Neural progenitor cell (in vitro differentiated cells): ENCODE results near the gene CPB1. TPM values are rescaled to one million over a fixed set of nuclear protein-coding genes. Genes with fewer than 3 reads are reported as not detected.

ENCODE experiments used
- DNase-seq: peaks from one replicate; pipeline ENCODE4 v3.0.0-alpha.2; 2016; ENCODE audit warnings: low spot score
- H2AFZ ChIP-seq: fragments of 200-600 bp; sonication (generic); replicated peaks from 2 replicates; pipeline ENCODE4 v1.6.1; 2016; ENCODE audit warnings: antibody characterized with exemption
- H3F3A ChIP-seq: fragments of 200-600 bp; sonication (generic); 2 replicates; pipeline ENCODE4 v1.6.1; 2016; ENCODE audit warnings: antibody characterized with exemption, low read depth
- H3K27ac ChIP-seq: fragments of 200-600 bp; sonication (generic); 2 replicates; pipeline ENCODE4 v1.5.1; 2016; ENCODE audit warnings: mild to moderate bottlenecking
- H3K27me3 ChIP-seq: fragments of 200-600 bp; sonication (generic); 2 replicates; pipeline ENCODE4 v1.6.1; 2016; ENCODE audit warnings: mild to moderate bottlenecking, moderate library complexity
- H3K36me3 ChIP-seq: fragments of 200-600 bp; sonication (generic); 2 replicates; pipeline ENCODE4 v1.5.1; 2016
- H3K4me1 ChIP-seq: fragments of 200-600 bp; sonication (generic); 2 replicates; pipeline ENCODE4 v1.6.1; 2016; ENCODE audit warnings: mixed run types
- H3K4me2 ChIP-seq: fragments of 200-600 bp; sonication (generic); 2 replicates; pipeline ENCODE4 v1.6.1; 2016
- H3K4me3 ChIP-seq: fragments of 200-600 bp; sonication (generic); 2 replicates; pipeline ENCODE4 v1.5.1; 2016
- H3K79me2 ChIP-seq: fragments of 200-600 bp; sonication (generic); 2 replicates; pipeline ENCODE4 v1.6.1; 2016; ENCODE audit warnings: low read depth
- H3K9ac ChIP-seq: fragments of 200-600 bp; sonication (generic); 2 replicates; pipeline ENCODE4 v1.6.1; 2016
- H3K9me3 ChIP-seq: fragments of 200-600 bp; sonication (generic); 2 replicates; pipeline ENCODE4 v1.5.1; 2016; ENCODE audit warnings: low read depth
- H4K20me1 ChIP-seq: fragments of 200-600 bp; sonication (generic); 2 replicates; pipeline ENCODE4 v1.6.1; 2016; ENCODE audit warnings: low read depth
- H3K27ac Mint-ChIP-seq: 3 replicates; pipeline ENCODE4 v1.8.0; 2021; ENCODE audit warnings: mixed read lengths
- H3K27me3 Mint-ChIP-seq: 2 replicates; pipeline ENCODE4 v1.8.0; 2022; ENCODE audit warnings: low read depth, mild to moderate bottlenecking, inconsistent platforms, moderate library complexity, mixed read lengths; ENCODE audit not compliant: insufficient read depth
- H3K36me3 Mint-ChIP-seq: 3 replicates; pipeline ENCODE4 v1.8.0; 2021; ENCODE audit warnings: mixed read lengths
- H3K4me1 Mint-ChIP-seq: 3 replicates; pipeline ENCODE4 v1.8.0; 2021; ENCODE audit warnings: mixed read lengths
- H3K4me3 Mint-ChIP-seq: 3 replicates; pipeline ENCODE4 v1.8.0; 2021; ENCODE audit warnings: mild to moderate bottlenecking, moderate library complexity, mixed read lengths
- H3K9me3 Mint-ChIP-seq: 3 replicates; pipeline ENCODE4 v1.8.0; 2020; ENCODE audit warnings: mixed read lengths
- CTCF ChIP-seq: fragments of 200-600 bp; sonication (generic); IDR thresholded peaks from 2 replicates; pipeline ENCODE4 v1.5.1; 2017; ENCODE audit warnings: antibody characterized with exemption, mild to moderate bottlenecking
- EZH2 ChIP-seq: fragments of 200-600 bp; sonication (generic); IDR thresholded peaks from 2 replicates; pipeline ENCODE4 v1.6.1; 2017; ENCODE audit warnings: antibody characterized with exemption, mild to moderate bottlenecking, moderate library complexity
- EZH2phosphoT487 ChIP-seq: fragments of 200-600 bp; sonication (generic); IDR thresholded peaks from 2 replicates; pipeline ENCODE4 v1.6.1; 2017; ENCODE audit warnings: antibody characterized with exemption
- total RNA-seq: library from RNA; depleted of rRNA; stranded (reverse); fragments of >200 nt; gene quantifications from 2 replicates; pipeline ENCODE4 v1.2.3, GENCODE V29; 2015; ENCODE audit warnings: low replicate concordance

Gene CPB1
- total RNA-seq, 1 donor from 2014 or later: not detected

DNA sequence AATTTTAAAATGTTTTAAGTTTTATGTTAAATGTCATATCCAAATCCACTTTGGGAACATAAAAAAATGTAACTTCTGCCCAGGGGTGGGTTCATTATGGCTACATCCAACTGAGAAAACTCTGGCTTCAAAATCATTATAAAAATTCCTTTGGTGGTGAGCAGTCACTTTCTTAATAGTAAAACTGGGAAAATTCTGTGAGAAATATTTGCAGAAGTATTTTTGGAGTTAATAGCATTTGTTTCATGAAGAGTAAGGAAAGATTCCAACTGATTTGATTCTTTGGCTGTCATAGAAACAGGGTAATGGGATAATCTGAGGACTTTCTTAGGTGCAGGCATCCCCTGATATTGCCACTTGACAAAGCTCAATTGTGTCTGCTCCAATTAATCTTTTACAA lies 76.3 kb downstream of the CPB1 start:
- Mint-ChIP-seq H3K27me3 (no peaks in the 10 kb centered on the region), H3K27ac (no peak overlapping the region), H3K4me3 (no peak overlapping the region), H3K36me3 (no peaks in the 10 kb centered on the region), H3K9me3 (no peaks in the 10 kb centered on the region), H3K4me1 (peaks cover 5% of the 10 kb centered on the region)
- Histone ChIP-seq H3K9me3 (no peaks in the 10 kb centered on the region), H3K4me2 (no peak overlapping the region), H4K20me1 (no peaks in the 10 kb centered on the region), H3K4me3 (no peak overlapping the region), H3K27ac (no peak overlapping the region), H3K36me3 (no peaks in the 10 kb centered on the region), H3F3A (no peaks in the 10 kb centered on the region), H3K9ac (no peak overlapping the region), H2AFZ (no peak overlapping the region), H3K79me2 (no peaks in the 10 kb centered on the region), H3K27me3 (no peaks in the 10 kb centered on the region), H3K4me1 (no peaks in the 10 kb centered on the region)
- DNase-seq: no peak
- TF ChIP-seq EZH2phosphoT487 (no peak), CTCF (no peak), EZH2 (no peak)

- no peaks in the 10 kb centered on the region for H4K20me1 ChIP-seq
- H3K9me3 ChIP-seq: no peaks in the 10 kb centered on the region
- no peak overlapping the region for H3K9ac ChIP-seq
- H3K4me1 Mint-ChIP-seq: peaks cover 5% of the 10 kb centered on the region
- H3K4me3 ChIP-seq: no peak overlapping the region
- H3K27me3 Mint-ChIP-seq: no peaks in the 10 kb centered on the region
- H3K27ac ChIP-seq: no peak overlapping the region
- H3K4me1 ChIP-seq: no peaks in the 10 kb centered on the region
- H3F3A ChIP-seq: no peaks in the 10 kb centered on the region
- H3K9me3 Mint-ChIP-seq: no peaks in the 10 kb centered on the region
- H2AFZ ChIP-seq: no peak overlapping the region
- H3K36me3 Mint-ChIP-seq: no peaks in the 10 kb centered on the region
- H3K36me3 ChIP-seq: no peaks in the 10 kb centered on the region
- H3K4me2 ChIP-seq: no peak overlapping the region
- no peak for TF ChIP-seq EZH2phosphoT487
- H3K4me3 Mint-ChIP-seq: no peak overlapping the region
- no peaks in the 10 kb centered on the region for H3K79me2 ChIP-seq
- H3K27ac Mint-ChIP-seq: no peak overlapping the region
- H3K27me3 ChIP-seq: no peaks in the 10 kb centered on the region
- no peak for DNase-seq
Observed at GRCh38 chr3:148906667-148907066, 79.1 kb downstream of the CPB1 start.

Other genes starting within 250 kb of the CPB1 start
- 0.09 TPM in 1 of 2 replicates, not detected in the other for gene AGTR1, start 129.9 kb upstream of the CPB1 start, total RNA-seq
- gene CPA3, start 37.5 kb downstream of the CPB1 start, total RNA-seq: not detected in 2 replicates
- 20.7 and 22.0 TPM in 2 replicates for gene GYG1, start 163.7 kb downstream of the CPB1 start, total RNA-seq